GM19395 (cell line): ENCODE data around the gene MICU1.
"Not testable (repeated sequence)": the region's sequence is repeated elsewhere in the genome, so short reads cannot be mapped to it uniquely, and the experiment has no call there.

Experiments
- ATAC-seq: cut with Tn5 transposase; IDR thresholded peaks from one replicate; pipeline ENCODE4 v1.9.1; 2021; ENCODE audit warnings: mild to moderate bottlenecking, moderate library complexity; ENCODE audit not compliant: unreplicated experiment

The MICU1 gene

DNA sequence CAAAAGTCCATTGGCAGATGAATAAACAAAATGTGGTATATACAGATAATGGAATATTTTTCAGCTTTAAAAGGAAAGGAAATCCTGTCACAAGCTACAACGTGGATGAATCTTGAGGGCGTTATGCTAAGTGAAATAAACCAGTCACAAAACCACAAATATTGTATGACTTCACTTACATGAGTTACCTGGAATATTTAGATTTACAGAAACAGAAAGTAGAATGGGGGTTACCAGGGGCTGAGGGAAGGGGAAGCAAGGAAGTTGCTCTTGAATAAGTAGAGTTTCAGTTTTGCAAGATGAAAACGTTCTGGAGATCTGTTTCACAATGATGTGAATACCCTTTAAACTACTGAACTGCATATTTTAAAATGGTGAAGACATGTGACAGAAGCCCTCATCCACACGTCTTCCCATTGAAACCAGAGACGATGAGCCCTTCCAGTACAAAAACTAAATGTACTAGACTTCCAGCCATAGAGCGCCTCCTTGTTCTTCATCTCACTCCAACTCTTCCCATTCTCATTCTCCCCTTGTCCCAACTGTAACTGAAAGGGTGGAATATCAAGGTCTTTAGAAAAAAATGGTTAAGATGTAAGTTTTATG is 62.4 kb downstream of the MICU1 start:
- peak; percentile 72 for ATAC-seq

DNA sequence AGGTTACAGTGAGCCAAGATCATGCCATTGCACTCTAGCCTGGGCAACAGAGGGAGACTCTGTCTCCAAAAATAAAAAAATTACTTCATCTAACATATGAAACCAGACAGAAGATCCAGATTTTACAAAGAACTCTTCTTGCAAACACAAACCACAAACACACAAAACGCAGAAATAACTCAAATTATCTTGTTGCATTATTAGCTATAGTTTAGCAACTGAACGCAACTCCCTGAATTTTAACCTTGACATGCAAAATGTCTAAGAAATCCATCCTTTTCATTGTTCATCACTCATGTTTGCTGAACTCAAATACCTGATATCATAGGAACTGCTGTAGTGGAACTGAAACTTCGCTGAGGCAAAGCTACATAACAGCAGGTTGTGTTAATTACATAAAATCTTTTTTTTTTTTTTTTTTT is 64.1 kb downstream of the MICU1 start:
- ATAC-seq, result no peak

DNA sequence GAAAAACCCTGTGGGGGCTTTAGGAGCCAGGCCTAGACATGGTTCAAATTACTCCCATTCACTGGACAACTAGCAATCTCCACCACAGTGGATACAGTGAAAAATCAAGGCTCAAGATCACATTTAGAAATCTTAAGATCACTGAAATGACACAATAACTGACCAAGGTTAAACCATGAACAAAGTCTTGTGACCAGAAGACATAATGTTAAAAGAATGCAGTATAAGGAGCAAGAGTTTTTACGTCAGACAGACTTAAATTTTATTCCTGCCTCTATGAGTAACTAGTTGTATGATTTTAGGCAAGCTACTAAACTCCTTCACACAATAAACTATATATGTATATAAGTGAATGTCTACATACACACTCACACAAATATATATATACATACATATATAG is 68.5 kb downstream of the MICU1 start:
- no peak for ATAC-seq

DNA sequence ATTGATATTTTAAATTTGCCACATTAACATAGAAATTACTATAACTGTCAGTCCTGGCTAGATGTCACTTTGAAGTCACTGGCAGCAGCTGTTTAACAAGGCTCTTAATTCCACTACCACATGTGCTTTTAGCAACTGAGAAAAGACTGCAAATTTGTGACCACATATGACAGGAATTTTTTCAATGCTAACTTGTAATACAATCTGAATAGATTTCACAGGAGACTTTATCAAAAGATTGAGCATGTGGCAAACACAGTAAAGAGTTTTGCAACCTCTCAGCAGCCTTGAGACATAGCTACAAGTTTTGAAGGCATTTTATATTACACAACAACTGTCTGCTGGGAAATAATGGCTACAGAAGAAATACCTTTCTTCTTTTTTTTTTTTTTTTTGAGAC is 73.0 kb downstream of the MICU1 start:
- no peak for ATAC-seq

DNA sequence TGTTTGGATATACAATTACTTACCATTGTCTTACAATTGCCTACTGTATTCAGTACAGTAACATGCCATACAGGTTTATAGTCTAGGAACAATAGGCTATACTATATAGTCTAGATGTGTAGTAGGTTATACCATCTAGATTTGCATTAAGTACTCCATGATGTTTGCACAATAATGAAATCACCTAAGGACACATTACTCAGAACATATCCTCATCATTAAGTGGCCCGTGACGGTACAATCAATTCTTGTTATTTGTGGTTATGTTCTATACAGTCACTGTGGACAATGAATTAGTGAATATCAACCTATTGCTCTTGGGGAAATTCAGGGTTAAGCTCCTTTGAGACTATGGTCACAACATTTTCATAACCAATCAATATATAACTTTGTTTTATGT is 75.6 kb downstream of the MICU1 start:
- ATAC-seq, result no peak

DNA sequence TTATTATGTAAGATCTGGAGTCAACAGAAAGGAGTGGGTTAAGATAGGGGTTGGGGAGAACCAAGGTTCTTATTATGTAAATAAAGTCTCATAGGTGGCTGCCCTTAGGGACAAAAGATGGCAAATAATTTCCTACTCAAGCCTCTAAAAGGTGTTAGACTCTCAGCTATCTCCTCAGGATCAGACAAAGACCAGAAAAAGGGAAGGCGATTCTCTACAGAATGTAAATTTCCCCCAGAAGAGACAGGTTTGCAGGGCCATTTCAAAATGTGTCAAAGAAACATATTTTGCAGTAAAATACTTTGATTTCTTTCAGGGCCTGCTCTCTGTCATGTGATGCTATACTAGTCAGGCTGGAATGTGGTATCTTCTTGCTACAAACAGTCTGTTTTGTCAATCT is 80.3 kb downstream of the MICU1 start:
- ATAC-seq, result no peak

DNA sequence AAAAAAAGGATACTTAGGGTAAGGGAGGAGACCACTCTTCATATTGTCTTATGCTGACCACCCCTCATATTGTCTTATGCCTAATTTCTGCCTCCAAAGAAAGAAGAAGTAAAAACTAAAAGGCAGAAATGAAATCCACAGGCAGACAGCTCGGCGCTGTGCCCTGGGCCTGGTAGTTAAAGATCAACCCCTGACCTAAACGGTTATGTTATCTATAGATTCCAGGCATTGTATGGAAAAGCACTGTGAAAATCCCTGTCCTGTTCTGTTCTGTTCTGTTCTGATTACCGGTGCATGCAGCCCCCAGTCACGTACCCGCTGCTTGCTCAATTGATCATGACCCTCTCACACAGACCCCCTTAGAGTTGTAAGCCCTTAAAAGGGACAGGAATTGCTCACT is 82.0 kb downstream of the MICU1 start:
- not testable (repeated sequence) for ATAC-seq

DNA sequence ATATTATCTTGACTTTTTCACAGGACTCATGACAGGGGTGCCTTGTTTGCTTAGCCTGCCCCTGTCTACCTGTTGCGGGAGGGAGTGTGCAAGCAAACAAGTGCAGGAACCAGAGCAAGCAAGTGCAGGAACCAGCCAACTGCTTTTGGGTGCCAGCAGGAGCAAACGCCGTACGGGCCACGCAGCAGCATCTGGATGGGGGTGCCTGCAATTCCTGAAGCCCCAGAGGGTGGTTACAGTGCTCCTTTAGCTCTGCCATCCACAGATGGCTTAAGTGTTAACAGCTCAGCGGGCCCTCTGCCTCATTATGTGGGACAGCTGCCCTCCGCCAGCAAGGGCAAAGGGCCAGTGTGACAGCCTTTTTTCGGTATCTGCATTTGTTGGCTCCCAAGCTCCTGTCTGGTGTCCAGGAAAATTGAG is 83.5 kb downstream of the MICU1 start:
- ATAC-seq, result no peak

DNA sequence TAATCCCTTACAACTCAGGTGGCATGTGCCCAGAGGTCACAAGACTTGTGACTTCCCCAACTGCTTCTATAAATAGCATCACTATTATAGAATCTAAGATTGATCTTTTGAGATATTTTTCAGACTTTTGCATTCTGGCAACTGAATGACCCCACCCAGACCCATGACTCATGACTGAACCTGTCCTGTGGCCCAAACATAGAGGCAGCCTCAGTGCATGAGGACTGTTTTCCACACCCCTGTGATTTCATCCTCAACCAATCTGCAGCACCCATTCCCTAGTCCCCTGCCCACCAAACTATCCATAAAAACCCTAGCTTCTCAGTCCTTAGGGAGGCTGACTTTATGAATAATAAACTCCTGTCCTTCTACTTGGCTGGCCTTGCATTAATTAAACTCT is 84.5 kb downstream of the MICU1 start:
- ATAC-seq, result no peak

DNA sequence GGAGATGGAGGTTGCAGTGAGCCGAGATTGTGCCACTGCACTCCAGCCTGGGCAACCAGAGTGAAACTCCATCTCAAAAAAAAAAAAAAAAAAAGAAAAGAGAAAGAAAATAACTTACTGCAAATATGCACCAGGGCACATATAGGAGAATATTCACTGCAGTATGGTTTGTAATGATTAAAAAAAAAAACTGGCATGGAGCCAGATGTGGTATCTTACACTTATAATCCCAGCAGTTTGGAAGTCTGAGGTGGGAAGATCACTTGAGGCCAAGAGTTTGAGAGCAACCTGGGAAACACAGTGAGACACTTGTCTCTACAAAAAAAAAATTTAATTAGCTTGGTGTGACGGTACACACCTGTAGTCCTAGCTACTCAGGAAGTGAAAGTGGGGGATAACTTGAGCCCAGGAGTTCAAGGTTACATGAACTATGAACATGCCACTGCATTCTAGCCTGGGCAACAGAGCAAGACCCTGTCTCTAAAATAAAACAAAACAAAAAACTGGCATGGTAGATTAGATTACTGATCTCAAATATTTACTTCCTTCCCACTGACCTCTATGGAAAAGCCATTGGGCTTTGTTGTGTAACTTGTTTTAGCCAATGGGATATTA is 85.6 kb downstream of the MICU1 start:
- ATAC-seq, result no peak

DNA sequence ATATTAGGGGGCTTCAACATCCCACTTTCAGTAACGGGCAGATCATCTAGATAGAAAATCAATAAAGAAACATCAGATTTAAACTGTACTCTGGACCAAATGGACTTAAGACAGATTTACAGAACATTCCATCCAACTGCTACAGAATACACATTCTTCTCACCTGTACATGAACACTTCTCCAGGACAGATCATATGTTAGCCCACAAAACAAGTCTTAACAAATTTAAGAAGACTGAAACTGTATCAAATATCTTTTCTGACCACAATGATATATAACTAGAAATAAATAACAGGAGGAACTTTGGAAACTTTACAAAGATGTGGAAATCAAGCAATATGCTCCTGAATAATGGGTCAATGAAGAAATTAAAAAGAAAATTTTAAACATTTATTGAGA is 86.7 kb downstream of the MICU1 start:
- ATAC-seq, result no peak

DNA sequence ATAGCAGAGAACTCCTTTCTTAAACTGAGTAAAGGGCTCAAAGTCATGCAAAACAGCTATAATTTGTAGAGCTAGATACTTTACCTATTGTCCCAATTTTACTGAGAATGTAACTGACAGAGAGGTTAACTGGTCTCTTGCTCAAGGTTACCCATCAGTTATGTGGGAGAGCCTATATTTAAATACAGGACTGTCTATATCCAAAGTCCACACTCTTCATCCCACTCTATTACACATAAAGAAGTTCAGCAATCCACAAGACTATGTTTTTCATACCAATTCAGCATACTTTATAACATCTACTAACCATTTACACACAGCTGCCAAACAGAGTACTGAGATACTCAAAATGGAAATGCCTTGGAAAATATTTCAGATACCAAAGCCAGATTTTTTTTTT is 100.2 kb downstream of the MICU1 start:
- ATAC-seq, result no peak

DNA sequence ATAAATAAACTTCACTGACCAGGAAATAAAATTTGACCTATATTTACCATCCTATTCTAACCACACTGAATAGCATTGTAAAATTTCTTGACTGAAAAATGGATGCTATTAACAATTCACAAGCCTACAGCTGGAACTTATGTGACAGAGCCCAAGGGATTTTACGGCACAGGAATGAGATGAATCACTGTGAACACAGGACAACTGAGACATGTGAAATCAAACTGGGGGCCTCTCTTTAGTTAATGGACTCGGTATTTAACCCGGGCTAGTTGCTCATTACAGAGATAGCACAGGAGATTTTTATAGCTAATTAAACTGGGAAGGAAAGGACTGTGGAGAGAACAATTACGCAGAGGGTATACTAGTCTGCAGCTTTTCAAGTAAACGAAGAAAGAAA is 100.6 kb downstream of the MICU1 start:
- no peak for ATAC-seq

DNA sequence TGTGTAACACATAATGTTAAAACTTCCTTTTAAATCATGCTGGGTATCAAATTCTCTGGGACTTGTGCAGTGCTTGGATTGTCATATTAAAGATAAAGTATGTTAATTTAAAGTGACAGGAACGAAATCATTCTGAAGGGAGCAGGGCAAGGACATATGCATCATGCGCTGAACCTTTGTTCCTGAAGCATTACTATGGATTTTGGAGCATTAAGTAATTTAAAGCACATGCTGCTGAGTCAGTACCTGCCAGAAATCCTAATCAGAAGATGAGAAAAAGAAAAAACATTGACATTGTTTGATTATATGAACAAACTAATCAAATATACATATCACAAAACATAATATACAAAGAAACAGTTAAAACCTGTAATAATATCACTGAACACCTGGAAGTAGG is 101.4 kb downstream of the MICU1 start:
- ATAC-seq, result no peak

DNA sequence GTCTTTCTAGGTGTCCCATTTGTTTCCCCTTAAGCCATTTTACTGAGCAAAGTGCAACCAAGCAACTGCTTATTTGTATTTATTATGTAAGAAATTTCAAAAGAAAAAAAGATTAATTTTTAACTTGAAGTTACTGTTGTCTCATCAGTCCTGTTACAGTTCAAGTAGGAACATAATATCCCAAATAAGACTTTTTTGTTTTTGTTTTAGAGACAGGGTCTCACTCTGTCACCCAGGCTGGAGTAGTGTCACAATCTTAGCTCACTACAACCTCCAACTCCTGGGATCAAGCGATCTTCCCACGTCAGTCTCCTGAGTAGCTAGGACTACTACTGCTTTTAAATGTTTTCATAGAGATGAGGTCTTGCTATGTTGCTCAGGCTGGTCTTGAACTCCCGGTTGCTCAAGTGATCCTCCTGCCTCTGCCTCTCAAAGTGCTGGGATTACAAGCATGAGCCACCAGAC is 101.9 kb downstream of the MICU1 start:
- no peak for ATAC-seq

DNA sequence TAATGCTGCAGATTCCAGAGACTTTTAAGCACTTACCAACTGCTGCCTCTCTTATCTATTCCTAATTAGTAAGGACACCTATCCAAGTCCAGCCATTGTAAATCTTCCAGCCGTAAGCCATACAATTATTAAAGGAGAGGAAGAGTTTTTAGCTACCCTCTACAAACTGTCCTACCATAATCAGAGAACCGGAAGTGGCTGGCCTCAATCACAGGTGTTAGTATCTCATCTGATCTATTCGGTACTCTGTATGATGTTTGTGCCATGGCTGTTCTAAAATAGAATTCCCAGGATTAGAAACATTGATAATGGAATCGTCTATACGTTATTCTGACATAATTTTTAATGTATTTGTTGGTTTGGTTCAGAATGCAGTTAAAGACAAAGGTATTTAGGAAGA is 102.8 kb downstream of the MICU1 start:
- no peak for ATAC-seq

DNA sequence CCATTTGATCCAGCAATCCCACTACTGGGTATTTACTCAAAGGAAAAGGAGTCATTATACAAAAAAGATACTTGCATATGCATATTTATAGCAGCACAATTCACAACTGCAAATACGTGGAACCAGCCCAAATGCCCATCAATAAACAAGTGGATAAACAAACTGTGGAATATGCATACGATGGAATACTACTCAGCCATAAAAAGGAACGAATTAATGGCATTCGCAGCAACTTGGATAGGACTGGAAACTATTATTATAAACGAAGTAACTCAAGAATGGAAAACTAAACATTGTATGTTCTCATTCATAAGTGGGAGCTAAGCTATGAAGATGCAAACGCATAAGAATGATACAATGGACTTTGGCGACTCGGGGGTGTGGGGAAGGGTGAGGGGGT is 108.6 kb downstream of the MICU1 start:
- ATAC-seq, result no peak

DNA sequence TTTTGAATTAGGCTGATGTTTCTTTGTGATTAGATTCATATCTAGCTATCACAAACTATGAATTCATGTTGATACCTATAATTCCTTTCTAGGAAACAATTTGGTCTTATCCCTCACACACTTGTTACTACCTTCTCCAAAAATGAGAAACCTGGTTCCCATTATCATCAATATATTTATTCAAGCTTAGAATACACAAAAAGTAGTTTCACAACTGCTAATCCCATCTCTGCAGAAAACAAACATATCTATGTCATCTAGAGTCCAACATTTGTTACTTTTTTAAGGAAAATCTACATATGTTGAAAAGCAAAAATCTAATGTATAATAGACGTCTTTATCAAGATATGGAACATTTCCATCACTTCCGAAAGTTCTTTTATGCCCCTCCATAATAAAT is 110.4 kb downstream of the MICU1 start:
- no peak for ATAC-seq

DNA sequence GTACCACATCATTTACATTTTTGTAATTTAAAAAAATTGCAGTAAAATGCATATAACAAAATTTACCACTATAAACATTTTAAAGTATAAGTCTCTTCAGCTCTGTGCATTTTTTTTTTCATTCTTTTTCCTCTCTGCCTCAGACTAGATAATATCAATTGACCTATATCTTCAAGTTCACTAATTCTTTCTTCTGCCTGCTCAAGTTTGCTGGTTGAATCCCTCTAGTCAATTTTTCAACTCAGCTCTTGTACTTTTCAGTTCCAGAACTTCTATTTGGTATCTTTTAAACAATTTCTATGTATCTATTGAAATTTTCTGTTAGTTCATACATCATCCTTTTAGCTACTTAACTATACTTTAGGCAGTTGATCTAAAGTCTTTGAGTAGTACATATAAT is 112.0 kb downstream of the MICU1 start:
- no peak for ATAC-seq

DNA sequence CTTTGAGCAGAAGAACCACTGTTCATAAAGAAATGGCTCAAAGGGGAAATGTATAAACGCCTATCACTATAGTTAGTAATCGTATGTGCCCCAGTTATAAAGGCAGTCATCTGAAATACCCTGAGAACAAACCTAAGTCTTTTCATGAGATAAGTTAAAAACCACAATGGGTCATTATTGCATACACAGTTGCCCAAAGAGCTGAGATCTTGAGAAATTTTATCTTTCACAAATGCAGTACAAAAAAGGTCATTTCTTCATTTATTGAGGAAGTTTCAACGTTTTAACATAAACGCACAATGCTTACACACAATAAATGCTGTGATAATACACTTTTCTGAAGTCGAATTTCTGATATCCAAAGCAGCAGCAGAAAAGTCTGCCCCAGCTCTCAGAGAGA is 114.4 kb downstream of the MICU1 start:
- no peak for ATAC-seq

DNA sequence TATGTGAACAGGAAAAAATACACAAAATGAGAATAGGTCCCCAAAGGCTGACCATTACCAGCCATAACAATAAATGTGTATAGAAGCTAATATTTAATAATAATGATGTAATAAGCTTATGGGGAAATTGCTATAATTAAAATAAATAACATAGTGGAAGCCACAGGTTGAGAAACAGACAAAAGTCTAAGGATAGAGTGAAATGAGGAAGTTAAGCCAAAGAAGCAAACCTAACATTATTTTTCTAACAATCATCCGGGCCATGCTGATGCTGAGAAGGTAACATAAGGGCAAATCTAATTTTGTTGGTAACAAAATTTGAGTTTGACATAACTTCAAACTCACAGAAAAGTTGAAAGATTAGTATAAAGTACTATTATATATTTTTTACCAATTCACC is 115.9 kb downstream of the MICU1 start:
- no peak for ATAC-seq

DNA sequence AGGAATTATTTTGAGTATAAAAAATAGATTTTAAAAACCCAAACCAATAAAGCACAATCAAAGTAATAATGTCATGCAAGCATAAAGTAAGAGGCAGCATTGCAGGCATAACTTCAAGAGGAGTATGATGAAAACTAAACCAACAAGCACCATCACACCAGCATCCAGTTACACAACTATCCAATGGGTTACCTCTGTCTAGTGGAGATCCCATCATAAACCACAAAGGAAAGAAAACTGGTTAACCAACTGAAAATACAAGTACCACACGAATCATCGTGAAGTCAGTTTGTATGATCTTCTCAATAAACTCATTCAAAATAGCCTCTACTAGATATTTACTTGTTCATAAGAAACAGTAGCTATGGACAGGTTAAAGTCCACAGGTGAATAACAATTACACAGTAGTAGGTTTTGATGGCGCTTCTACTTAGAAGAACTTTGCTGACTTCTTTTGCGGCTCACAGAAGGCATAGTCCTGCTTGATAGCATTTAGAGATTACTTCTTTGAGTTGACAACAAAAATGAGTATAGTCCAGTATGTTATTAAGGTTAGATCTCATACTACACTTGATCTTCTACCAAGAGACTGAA is 116.6 kb downstream of the MICU1 start:
- no peak for ATAC-seq

DNA sequence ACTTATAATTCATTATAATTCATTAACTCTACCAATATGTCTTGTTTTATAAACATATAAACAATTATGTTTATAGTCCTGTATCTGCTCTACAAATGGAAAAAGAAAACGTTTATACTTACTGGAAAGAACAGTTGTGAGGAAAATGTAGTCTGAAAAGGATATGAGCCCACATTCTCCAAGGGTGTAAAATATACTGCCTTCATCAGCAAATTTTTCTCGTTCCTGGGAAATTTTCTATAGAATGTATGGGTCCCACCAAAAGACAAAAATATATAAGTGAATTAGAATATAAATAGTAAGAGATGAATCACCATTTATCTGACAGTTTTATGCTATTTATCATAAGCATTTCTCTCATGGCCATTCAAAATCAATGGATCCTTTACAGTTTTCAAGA is 117.8 kb downstream of the MICU1 start:
- ATAC-seq, result no peak
